Suprapubic skin (tissue), 3 donors: ENCODE results near the gene RANBP1.

Experiments used
- POLR2A ChIP-seq, 2 donors: fragments of 450-650 bp; IDR thresholded peaks; one replicate each; pipeline ENCODE4 v1.6.1; 2017; ENCODE audit warnings: antibody characterized with exemption in 2 of 2, mild to moderate bottlenecking in 2 of 2, moderate library complexity in 2 of 2
- TF ChIP-seq, protein P1 (sequence below), 2 donors: fragments of 200-600 bp in 1 of 2; fragments of 450-650 bp in 1 of 2; sonication (generic) in 1 of 2; IDR thresholded peaks; one replicate each; pipeline ENCODE4 v1.5.1; 2016 to 2019; ENCODE audit warnings: antibody characterized with exemption in 2 of 2, mild to moderate bottlenecking in 1 of 2, moderate library complexity in 1 of 2

GRCh38 chr22:20145832-20146223 lies 29.9 kb downstream of the RANBP1 start:
- TF ChIP-seq, protein P1, sequence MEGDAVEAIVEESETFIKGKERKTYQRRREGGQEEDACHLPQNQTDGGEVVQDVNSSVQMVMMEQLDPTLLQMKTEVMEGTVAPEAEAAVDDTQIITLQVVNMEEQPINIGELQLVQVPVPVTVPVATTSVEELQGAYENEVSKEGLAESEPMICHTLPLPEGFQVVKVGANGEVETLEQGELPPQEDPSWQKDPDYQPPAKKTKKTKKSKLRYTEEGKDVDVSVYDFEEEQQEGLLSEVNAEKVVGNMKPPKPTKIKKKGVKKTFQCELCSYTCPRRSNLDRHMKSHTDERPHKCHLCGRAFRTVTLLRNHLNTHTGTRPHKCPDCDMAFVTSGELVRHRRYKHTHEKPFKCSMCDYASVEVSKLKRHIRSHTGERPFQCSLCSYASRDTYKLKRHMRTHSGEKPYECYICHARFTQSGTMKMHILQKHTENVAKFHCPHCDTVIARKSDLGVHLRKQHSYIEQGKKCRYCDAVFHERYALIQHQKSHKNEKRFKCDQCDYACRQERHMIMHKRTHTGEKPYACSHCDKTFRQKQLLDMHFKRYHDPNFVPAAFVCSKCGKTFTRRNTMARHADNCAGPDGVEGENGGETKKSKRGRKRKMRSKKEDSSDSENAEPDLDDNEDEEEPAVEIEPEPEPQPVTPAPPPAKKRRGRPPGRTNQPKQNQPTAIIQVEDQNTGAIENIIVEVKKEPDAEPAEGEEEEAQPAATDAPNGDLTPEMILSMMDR (IDR thresholded peaks at IDR 0.05) = no peak
- no peak for TF ChIP-seq POLR2A (IDR thresholded peaks at IDR 0.05)
